Right forelimb (tissue), 1 donor: ENCODE results near the gene GCH1.

Source experiments
- DNase-seq: peaks from one replicate; pipeline ENCODE4 v3.0.0-alpha.2; 2018

Gene GCH1

DNA sequence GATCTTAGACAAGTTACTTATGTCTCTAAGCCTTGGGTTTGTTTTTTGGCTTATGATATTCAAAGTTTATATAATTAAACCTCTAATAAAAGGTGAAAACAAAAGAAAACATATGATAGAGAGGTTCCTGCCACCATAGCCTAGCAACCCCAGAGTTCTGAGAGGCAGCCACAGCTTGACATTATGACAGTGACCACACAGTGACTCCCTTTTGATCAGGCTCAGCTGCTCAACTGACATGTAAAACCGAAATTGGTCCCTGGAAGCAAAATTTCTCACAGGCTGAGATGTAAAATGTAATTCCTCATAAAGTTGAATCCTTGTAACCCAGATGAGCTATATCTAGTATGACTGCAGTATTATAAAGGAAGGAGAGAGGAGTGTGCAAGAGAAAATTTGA is 108.5 kb downstream of the GCH1 start:
- DNase-seq = no peak

DNA sequence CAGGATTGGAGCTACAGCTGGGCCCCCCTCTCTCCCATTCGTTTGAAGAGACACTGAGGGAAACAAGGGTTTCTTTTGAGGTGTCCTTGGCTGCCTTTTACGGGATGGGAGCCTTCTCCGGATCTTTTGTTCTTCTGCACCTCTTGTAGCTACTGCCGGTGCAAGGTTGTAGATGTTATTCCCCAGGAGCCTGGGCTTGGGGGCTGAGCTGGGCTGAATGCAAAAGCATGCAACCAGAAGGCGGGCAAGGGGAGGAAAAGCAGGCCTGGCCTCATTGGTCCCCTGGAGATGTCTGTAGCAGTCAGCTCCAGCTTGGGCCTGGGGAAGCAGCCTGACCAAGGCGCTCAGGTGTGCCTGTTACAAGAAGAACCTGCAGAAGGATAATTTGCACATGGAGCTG is 110.3 kb downstream of the GCH1 start:
- no peak for DNase-seq
